ENCODE results near the gene KLC1.

KLC1 gene

DNA sequence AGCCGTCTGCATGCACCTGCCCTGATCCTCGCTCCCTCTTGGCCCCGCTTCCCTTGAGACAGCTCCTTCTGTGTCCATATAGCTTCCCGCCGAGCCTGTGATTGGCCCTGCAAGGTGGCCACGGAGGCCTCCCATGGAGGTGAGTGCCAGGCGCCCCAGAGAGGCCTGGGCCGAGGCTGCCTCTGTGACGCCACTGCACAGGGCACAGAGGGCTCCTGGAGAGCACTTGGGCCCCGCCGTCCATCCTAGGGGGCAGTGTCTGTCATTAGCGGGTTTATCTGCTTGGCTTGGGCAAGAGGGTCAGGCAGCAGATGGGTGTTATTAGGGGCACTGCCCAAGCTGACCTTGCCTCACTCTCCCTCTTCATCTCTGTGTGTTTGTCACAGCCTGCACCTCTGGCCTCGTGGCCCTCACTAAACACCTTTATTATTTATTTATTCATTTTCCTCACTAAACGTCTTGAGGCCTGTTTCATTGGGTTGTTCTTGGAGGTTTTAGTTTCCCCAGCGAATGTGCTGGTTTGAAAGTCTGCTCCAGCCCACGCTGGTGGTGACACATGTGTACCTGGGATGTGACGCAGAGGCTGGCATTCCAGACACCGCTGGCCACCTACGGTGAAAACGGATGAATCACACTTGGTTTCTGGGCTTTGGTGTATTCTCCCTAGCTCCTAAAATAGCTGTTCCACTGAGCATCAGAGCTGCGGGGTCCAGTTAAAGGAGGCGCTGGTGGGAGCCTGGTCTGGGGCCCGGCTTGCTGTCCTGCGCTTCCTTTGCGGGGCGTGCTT, 92.5 kb downstream of the KLC1 start:
- DNase-seq (ENCODE audit: low spot score), result no peak

DNA sequence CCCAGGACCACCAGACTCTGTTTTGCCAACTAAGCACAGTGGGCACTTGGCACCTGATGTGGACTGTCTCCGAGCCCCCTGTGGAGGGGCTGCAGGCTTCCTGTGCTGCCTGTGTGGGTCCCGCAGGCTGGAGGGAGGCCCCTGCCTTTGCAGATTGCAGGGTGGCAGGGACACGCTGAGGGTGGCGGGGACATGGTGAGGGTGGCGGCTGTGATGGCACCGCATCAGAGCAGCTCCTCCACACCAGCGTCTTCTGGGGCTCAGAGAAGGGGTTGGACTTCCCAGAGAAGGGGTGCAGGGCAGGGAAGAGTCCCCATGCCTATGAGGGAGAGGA, 94.7 kb downstream of the KLC1 start:
- DNase-seq (ENCODE audit: low spot score), result no peak

DNA sequence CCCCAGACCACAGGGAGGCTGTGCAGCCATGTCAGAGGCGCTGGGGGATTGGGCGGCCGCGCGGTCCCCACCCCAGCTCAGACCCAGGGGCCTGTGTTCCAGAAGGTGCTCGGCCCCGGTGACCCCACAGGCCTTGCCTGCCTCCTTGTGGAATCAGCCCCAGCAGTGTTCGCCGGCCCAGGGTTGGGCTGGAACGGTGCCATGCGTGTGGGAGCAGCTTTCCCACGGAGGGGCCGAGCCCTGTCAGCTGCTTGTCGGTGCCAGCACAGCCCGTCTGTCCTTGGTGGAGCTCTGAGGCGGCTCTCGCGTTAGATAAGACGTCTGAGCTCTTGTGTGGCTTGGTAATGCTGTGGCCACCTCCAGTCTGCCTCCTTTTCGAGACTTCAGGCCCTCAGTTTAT, 95.1 kb downstream of the KLC1 start:
- DNase-seq (ENCODE audit: low spot score), result no peak

DNA sequence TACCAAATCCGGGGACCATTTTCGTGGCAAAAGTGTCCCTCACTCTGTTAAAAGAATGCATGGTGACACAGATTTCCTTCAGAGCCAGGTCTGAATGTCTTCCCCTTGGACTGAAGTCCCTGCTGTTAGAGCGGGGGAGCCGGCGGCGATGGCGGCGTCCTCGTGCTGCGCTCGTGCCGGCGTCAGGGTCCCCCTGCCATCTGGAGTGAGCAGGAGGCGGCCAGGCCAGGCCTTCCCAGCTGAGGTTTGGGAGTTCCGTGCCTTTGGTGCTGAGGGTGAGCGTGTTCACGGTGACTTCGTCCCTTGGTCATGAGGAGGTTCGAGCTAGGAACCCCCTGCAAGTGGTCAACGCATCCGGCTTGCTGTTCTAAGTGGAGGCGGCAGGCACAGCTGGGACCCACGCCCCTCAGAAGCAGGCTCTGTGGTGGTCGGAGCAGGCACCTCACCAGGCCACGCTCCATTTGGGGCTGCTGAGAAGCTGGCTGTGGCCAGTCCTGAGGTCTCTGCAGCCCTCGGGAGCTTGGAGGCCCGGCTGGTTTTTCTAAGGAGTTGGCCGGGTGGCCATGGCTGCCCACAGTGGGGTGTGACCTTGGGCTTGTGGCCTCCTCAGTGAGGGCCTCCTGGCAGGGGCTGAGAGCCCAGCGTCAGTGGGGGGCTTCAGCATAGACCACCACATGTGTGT, 96.1 kb downstream of the KLC1 start:
- no peak for DNase-seq (ENCODE audit: low spot score)

DNA sequence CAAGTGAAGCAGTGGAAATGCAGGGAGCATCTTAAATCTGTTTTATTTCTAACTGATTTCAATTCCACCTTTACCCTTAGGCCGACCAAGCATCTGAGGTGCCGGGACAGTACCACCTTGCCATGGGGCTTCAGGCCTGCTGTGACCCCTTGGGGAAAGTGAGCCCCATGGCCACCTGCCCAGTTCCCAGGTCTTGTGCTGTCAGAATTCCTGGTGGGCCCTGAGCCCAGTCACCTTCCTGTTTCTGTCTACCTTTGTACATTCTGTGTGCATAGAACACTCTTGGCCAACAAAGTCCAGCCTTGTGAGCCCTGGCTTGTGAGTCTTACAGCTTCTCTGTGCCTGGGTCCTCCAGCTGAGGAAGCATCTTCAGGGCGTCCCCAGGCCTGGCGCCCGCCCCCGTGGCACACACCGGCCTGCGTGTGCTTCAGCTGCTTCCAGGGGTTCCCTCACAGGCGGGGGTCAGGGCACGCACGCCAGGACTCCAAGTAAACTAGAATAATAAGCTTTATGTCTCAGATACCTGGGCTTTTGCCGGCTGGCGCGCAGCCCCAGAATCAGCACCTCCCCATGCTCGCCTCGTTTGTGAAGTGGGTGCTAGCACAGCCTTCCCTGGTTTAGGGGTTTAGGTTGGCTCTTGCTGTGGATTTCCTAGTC, 96.9 kb downstream of the KLC1 start:
- DNase-seq (ENCODE audit: low spot score), result no peak

DNA sequence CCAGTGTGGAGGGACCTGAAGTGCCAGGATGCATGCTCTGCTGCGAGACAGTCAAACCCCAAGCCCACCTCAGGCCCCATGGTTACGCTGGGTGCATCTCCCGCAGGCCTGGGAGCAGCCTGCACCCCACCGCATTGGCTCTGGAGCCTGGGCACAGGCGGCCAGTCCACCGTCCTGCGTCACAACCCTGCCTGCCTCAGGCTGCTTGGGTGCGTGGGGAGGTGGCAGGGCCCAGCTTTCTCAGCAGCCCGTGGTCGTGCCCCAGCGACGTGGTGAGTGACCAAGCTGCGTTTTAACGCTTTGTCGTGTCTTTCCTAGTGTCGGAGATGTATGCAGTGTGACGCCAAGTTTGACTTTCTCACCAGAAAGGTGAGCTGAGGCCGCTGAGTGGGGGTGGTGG, 97.5 kb downstream of the KLC1 start:
- DNase-seq (ENCODE audit: low spot score), result no peak

DNA sequence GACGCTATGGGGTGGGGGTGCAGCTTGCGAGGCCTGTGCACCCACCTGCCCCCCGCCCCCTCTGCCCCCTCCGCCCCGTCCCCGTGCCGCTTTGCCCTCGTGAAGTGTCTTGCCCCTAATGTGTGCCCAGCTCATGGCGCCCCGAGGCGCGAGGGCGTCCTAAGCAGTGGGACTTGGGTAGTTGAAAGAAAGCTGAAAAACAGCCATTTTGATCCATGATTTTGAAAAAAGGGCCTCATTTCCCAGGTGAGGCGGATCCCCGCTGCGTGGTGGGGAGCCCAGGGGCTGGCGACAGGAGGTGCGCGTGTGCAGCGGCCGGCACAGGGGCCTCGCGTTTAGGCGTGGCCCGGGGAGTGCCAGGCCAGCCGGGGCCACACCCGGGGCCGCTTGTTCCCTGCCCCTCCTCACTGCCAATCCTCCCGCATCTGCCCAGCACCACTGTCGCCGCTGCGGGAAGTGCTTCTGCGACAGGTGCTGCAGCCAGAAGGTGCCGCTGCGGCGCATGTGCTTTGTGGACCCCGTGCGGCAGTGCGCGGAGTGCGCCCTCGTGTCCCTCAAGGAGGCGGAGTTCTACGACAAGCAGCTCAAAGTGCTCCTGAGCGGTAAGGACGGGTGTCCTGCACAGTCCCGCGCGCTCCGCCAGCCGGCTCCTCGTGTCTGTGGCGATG, 98.4 kb downstream of the KLC1 start:
- DNase-seq (ENCODE audit: low spot score), result no peak

DNA sequence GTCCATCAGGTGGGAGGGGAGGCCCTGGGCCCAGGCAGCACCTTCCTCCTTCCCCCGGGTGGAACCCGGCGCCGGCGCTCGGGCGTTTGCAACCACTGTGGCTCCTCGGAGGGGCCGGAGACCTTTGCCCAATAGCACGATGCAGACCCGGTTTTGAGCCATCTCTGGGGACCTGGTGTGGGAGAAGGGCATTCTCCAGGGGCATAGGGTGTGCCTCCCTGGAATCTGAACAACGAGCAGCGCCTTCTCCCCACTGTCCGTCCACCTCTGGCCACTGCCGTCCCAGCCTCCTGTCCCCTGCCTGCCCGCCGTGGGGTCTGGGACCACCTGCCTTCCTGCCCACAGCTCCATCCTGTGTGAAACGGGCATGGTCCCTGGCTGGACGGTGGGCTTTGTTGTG, 99.1 kb downstream of the KLC1 start:
- no peak for DNase-seq (ENCODE audit: low spot score)

DNA sequence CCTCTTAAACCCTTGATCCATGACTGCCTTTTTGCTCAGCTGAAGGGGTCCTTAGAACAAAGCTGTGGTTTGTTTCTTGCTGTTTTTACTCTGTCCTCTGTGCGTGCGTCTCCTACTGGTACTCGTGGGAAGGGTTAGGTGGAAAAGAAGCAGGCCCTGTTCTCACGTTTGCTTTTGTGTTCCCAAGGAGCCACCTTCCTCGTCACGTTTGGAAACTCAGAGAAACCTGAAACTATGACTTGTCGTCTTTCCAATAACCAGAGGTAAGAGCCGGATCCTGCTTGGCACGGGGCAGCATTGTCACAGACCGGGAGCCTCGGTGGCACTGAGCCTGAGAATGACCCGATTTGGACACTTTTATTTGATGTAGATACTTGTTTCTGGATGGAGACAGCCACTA, 99.7 kb downstream of the KLC1 start:
- no peak for DNase-seq (ENCODE audit: low spot score)

DNA sequence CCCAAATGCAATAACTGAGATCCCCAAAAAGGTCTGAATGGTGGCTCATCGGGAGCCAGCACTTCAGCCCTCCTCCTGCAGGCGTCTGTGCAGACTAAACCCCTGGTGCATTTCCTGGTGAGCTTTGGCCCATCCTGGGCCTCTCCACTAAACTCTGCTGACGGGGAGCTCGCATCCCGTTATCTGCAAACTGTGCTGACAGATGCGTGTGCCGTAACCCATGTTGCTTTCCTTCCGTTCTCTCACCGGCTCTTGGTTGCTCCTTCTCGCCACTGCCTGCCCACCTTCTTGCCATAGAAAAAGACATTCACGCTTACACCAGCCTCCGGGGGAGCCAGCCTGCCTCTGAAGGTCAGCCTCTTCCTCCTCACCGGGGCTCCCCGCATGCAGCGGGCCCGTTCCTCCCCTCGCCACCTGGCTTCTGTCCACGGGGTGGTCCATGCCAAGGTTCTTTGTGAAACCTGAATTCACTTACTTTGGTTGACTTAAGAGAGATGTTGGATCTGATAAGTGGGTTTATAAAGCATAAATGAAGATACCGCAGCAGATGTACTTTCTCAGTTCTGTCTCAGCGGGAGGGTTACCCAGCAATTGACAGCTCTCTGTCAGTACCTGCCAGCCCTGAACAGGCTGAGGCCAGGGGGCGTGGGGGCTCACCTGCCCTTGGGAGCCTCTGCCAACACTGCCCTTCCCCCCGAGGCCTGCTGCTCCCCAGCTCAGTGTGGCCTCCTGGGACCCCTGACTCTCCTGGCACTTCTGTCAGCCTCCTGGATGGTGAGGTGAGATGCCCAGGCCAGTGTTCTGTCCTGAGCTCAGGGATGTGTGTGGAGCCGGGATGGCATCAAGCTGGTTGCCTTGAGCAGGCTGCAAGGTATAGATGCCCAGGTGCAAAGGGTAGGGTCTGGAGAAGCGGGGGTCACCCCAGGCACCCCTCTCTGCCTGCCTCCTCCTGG, 100.8 kb downstream of the KLC1 start:
- DNase-seq (ENCODE audit: low spot score), result no peak

DNA sequence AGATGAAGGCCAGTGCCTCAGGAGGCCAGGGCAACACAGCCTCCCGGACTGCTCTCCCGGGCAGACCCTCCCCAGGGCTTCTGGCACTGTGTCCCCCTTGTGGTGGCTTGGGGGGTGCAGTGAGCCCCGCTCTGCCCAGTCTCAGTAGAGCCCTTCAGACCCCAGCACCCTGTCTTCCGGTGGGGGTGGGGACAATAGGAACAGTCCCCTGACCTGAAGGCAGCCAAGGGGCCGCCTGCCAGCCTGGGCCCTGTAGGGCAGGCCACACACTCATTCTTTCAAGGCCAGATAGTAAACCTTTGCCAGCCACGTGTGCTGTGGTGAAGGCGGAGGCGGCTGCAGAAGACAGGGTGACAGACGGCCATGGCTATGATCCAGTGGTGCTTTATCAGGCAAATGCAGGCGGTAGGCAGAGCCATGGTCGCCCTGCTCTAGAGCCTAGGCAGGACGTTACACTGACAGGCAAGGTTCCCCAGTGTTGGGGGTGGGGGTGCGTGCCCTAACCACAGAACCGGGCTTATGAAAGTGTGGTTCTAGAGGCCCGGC, 101.6 kb downstream of the KLC1 start:
- no peak for DNase-seq (ENCODE audit: low spot score)

DNA sequence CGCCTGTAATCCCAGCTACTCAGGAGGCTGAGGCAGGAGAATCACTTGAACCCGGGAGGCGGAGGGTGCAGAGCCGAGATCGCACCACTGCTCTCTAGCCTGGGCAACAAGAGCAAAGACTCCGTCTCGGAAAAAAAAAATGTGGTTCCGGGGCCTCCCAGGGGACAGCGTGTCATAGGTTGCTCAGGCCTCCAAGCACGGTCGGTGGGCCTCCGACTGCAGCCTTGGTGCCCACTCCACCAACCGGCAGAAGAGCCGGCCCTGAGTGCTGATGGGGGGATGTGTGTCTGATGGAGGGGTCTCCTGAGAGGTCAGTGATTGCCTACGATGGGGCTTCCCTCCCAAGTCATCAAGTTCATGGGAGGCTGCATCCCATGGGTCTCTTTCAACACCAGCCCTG, 102.5 kb downstream of the KLC1 start:
- DNase-seq (ENCODE audit: low spot score), result no peak

DNA sequence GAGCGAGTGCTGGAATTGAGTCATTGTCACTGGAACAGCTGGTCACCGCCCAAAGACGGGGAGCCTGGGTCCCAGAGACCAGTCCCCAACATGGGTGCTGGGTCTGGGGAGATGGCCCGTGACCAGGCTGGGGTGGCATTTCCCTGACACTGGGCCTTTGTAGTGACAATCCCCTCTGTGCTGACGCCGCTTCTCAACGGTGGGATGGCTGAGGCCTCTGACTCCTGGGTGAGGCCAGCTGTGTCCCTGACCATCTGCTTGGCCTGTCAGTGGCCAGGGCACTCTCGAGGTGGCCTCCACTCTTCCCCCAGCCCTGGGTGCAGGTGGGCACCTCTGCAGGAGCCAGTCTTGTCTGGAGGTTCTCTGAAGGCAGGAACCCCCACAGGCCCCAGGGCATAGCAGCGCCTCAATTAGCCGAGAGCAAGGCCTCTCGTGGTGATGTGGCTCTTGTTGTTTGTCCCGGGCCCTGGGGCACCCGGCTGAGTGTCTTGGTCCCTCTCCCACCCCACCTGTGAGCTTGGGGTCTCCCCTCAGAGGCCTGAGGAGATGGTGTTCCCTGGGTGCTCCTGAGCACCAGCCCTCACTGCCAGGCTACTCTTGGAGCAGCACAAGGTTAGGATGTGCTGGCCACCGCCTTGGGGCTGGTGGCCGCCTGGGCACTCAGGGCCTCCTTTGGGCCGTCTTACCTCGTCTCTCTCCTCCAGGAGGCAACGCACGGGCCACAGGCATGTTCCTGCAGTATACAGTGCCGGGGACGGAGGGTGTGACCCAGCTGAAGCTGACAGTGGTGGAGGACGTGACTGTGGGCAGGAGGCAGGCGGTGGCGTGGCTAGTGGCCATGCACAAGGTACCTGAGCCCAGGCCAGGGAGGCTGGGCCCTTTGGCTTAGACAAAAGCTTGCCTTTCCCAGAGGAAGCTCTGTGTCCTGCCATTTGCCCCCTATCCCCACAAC, 103.2 kb downstream of the KLC1 start:
- DNase-seq (ENCODE audit: low spot score), result no peak

DNA sequence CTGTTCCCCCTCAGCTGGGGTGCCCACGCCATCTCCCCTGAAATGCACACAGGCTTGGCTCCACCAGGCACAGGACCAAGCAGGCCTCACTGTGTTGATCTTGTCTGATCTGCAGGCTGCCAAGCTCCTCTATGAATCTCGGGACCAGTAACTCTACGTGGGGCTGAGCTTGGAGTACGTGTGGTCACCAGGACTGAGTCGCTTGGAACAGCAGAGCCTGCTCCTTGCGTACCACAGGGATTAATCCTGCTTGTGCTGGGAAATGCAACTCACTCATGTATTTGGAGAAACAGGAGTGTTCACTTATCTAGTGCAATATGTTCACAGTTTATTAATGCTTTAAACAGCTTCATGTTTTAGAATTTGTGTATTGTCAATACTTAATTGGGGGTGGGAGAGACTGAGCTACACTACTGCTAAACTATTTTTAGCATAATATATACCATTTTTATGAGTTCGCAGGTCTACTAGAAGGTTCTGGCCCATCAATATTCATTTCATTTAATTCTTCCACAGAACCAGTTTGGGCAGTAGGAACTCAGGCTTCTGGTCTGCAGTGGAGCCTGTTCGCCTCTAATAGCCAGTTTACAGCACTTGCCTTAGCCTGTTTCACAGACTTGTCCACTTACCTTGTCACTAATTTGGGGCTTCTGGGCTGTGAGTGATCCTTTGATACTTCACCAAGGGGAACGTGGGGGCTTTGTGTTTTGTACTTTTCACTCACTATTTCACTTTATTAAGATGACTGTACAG, 104.0 kb downstream of the KLC1 start:
- DNase-seq (ENCODE audit: low spot score), result no peak

DNA sequence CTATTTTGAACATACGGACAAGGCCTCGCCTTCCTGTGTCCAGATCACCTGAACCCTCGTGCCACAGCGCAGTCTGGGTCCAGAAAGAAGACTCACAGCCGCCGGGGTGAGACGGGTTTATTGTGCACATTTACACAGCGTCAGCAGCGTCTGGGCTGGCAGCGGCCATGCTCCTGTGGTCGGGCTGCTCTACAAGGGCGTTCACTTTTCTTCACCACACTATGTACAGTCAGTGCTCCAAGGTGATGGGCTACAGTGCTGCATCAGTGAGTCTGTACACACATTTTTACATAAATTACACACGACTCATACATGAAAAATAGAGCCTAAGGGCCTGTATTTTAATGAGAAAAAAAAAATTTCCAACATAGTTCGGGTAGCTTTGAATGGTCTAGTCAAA, 104.6 kb downstream of the KLC1 start:
- DNase-seq (ENCODE audit: low spot score), result no peak

DNA sequence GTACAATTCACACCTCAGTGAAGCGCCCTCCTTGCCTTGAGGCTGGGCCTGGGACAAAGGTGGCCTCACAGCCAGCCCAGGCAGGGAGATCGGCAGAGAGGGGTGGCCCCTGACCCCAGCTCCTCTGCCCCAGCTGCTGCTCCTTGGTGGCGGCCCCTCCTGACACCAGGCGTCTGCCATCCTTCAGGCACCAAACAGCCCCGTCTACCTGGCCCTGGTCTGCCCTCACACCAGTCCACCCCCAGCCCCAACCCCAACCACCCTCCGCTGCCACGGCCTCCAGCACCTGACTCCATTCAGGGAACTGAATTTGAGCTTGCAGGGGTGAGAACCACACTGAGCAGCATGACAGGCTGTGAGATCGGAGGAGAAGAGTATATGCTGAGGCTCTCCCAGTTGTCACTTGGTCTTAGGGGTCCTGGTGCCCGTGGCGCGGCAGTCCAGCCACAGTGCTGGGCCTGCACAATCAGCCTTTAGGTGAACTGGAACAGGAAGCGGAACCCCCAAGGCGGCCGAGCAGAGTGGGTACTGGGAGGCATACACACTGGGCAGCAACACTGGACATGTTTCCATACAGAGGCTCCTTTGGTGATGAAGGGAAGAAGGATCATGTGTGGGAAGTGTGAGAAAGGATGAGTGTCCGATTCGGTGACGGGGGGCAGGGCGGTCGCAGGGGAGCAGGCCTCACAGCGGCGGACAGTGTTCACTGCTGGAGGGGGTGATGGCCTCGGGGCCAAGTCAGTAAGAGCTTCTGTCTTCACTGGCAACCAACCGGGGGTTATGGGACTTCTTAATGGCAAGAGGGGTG, 105.3 kb downstream of the KLC1 start:
- DNase-seq (ENCODE audit: low spot score), result no peak

DNA sequence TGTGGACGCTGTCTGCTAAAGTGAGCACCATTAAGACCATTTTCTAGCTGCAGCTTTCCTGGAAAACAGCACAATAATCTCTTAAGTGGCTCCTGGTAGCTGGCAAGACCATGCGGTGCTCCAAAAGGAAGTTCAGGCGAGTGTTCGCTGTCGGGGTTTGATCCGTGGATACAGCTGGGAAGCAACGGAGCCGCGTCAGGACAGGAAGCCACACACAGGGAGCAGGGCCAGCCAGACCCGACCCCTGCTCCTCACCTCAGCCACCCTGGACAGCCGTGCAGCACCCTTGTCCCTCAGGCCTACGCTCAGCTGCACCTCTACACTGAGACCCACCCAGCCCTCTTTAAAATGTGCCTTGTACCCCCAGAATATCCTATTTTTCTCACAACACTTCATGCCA, 106.0 kb downstream of the KLC1 start:
- no peak for DNase-seq (ENCODE audit: low spot score)

DNA sequence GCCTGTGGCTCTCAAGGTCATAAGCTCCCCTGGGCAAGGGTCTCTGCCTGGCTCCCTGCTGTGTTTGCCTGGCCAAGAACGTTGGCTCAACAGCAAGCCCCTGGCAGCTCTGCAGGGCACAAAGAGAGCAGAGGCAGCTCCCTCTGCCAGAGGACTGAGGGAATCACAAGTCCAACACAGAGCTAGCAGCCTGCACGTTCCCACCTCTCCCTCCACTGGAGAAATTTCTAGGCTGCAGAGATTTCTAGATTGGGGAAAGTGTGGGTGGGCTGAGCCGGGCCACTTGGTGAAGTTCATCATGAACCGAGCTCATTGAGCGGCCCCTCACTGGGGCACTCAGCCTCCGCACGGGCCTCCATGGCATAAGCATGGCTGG, 106.4 kb downstream of the KLC1 start:
- no peak for DNase-seq (ENCODE audit: low spot score)

Data from activated CD4-positive, alpha-beta T cell treated with anti-CD3 and anti-CD28 coated beads, Interleukin-2, Interleukin-4, amounts not matched to agents 100 ng/mL and 50 ng/mL, durations not matched to agents 16 hours and 8 hours (primary cell).